Central memory CD4-positive, alpha-beta T cell (primary cell): Measurements from ENCODE around the gene ADK.

ENCODE experiments used
- DNase-seq: peaks from one replicate; pipeline ENCODE4 v3.0.0; 2022

Gene ADK

GRCh38 chr10:74754381-74754821, 603.4 kb downstream of the ADK start:
- DNase-seq, result no peak

DNA sequence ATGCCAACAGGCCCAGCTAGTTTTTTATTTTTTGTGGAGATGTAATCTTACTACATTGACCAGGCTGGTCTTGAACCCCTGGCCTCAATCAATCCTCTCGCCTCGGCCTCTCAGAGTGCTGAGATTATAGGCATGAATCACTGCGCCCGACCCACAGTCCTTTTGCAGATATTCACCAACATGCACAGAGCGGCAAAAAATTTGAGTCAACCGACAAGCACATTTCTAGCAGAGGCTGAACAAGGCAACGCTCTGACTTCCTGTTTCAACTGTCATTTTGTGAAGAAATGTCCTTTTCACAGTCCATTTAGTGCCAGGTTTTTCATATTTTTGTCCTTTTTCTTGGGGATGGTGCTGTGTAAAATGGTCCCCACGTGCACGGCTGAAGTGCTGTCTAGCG, 604.3 kb downstream of the ADK start:
- DNase-seq, result no peak
